ENCODE results near the gene INTS12.

Gene INTS12

GRCh38 chr4:105633241-105633640 lies 75.2 kb downstream of the INTS12 start:
- Histone ChIP-seq H3K27ac (ENCODE audit: poor library complexity, severe bottlenecking) (peak overlapping the region; percentile 25), H3K27me3 (ENCODE audit: insufficient read depth, poor library complexity, severe bottlenecking) (no peaks in the 10 kb centered on the region), H3K4me1 (ENCODE audit: insufficient read depth, poor library complexity, severe bottlenecking) (peaks cover 29% of the 10 kb centered on the region), H3K4me3 (ENCODE audit: severe bottlenecking) (no peak overlapping the region), H3K9me3 (ENCODE audit: severe bottlenecking) (no peaks in the 10 kb centered on the region), H3K36me3 (ENCODE audit: low read depth) (no peaks in the 10 kb centered on the region)
- peak; percentile 70 for ATAC-seq (ENCODE audit: low read depth)
- TF ChIP-seq CTCF (IDR thresholded peaks at IDR 0.05; ENCODE audit: poor library complexity, severe bottlenecking) = no peak
- DNase-seq (ENCODE audit: low spot score) = no peak
